IPS-NIHi11 (cell line): Measurements from ENCODE around the gene ABCC5.
A peak's percentile ranks its signal among the peaks of the same experiment; 100 is the strongest.

Experiments
- DNase-seq: peaks from one replicate; pipeline ENCODE4 v3.0.0; 2012; ENCODE audit warnings: mixed read lengths, low spot score

Gene ABCC5

GRCh38 chr3:183975981-183976662 is 41.6 kb downstream of the ABCC5 start:
- DNase-seq: no peak

GRCh38 chr3:183968666-183969245 is 48.9 kb downstream of the ABCC5 start:
- DNase-seq: no peak

- DNase-seq: no peak
Measured at GRCh38 chr3:183967693-183968092, 50.0 kb downstream of the ABCC5 start.

- DNase-seq: no peak
Measured at GRCh38 chr3:183966361-183966791, 51.3 kb downstream of the ABCC5 start.

GRCh38 chr3:183962807-183963206 is 54.9 kb downstream of the ABCC5 start:
- DNase-seq: no peak

GRCh38 chr3:183959214-183959613 is 58.5 kb downstream of the ABCC5 start:
- no peak for DNase-seq

GRCh38 chr3:183958775-183959174 is 58.9 kb downstream of the ABCC5 start:
- DNase-seq: no peak

- DNase-seq: no peak
Measured at GRCh38 chr3:183958226-183958625, 59.5 kb downstream of the ABCC5 start.

- peak; percentile 64 for DNase-seq
Measured at GRCh38 chr3:183954875-183955274, 62.8 kb downstream of the ABCC5 start.

GRCh38 chr3:183953471-183954070 is 64.1 kb downstream of the ABCC5 start:
- no peak for DNase-seq

- DNase-seq: no peak
Measured at GRCh38 chr3:183951459-183951858, 66.2 kb downstream of the ABCC5 start.

- DNase-seq: no peak
Measured at GRCh38 chr3:183949690-183950089, 68.0 kb downstream of the ABCC5 start.

GRCh38 chr3:183946037-183946436 is 71.6 kb downstream of the ABCC5 start:
- no peak for DNase-seq

- no peak for DNase-seq
Measured at GRCh38 chr3:183944775-183945174, 72.9 kb downstream of the ABCC5 start.

- DNase-seq: no peak
Measured at GRCh38 chr3:183943739-183944138, 73.9 kb downstream of the ABCC5 start.

GRCh38 chr3:183941216-183941615 is 76.5 kb downstream of the ABCC5 start:
- no peak for DNase-seq

GRCh38 chr3:183937601-183938286 is 79.9 kb downstream of the ABCC5 start:
- no peak for DNase-seq

- DNase-seq: no peak
Measured at GRCh38 chr3:183933160-183933559, 84.5 kb downstream of the ABCC5 start.

GRCh38 chr3:183931881-183932280 is 85.8 kb downstream of the ABCC5 start:
- DNase-seq: no peak

GRCh38 chr3:183930086-183930485 is 87.6 kb downstream of the ABCC5 start:
- no peak for DNase-seq

GRCh38 chr3:183927059-183927458 is 90.6 kb downstream of the ABCC5 start:
- DNase-seq: no peak

GRCh38 chr3:183924956-183925355 is 92.7 kb downstream of the ABCC5 start:
- no peak for DNase-seq

GRCh38 chr3:183924543-183924942 is 93.1 kb downstream of the ABCC5 start:
- no peak for DNase-seq
